BJ (cell line): ENCODE data around the gene NPAS2. TPM values are rescaled to one million over a fixed set of nuclear protein-coding genes. Genes with fewer than 3 reads are reported as not detected.

Experiments
- CTCF ChIA-PET: fragments of 350-600 bp; formaldehyde crosslinking; extraction: SDS; loops from one replicate; lab custom pipeline; 2021; ENCODE audit warnings: antibody characterized with exemption, inconsistent platforms; lab: Yijun Ruan, JAX
- POLR2A ChIA-PET: fragments of 300-600 bp; sonication (Branson Sonifier 250); formaldehyde crosslinking; extraction: SDS; loops from one replicate; lab custom pipeline; 2021; ENCODE audit warnings: antibody characterized with exemption; lab: Charles Lee
- DNase-seq: peaks from one replicate; pipeline ENCODE4 v3.0.0-alpha.2; 2011; ENCODE audit warnings: low read depth
- H3K27me3 ChIP-seq: 2 replicates; pipeline ENCODE4 v1.6.0; 2011; ENCODE audit warnings: low read length; ENCODE audit not compliant: control insufficient read depth, insufficient read depth
- H3K36me3 ChIP-seq: 2 replicates; pipeline ENCODE4 v1.5.1; 2011; ENCODE audit warnings: low read length; ENCODE audit not compliant: control insufficient read depth, insufficient read depth
- H3K4me3 ChIP-seq: 2 replicates; pipeline ENCODE4 v1.5.1; 2011; ENCODE audit warnings: low read depth, mild to moderate bottlenecking, control low read depth, low read length
- polyA plus RNA-seq: library from polyadenylated mRNA; depleted of rRNA; stranded (reverse); fragments of >200 nt; gene quantifications from 2 replicates; pipeline ENCODE4 v1.2.3, GENCODE V29; 2011
- TF ChIP-seq, protein P1 (sequence below): IDR thresholded peaks from 2 replicates; pipeline ENCODE4 v1.5.1; 2011; ENCODE audit warnings: low read depth, mild to moderate bottlenecking, control low read depth, inconsistent platforms, low read length, moderate library complexity; ENCODE audit not compliant: insufficient read depth

NPAS2 gene
- polyA plus RNA-seq, 1 experiment: 13.1 TPM

DNA sequence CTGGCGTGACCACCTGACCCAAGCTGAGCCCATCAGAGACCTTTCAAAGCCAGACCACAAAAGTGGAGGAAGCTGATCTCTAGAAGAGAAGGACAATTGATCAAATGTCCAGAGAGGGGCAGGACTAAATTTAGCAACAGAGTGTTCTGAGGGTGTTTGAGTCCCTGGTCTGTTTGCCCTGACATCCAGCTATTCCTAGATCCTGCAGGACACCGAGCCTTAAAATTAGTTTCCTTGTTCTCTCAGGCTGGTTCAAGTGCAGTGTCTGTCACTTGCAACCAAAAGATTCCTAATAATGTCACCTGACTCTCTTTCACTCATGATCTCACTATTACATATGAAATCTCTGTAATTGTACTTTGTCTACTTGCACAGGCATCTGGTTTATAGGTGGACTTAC is 33.0 kb upstream of the NPAS2 start:
- POLR2A ChIA-PET: no interaction called here
- H3K4me3 ChIP-seq: no peak overlapping the region
- H3K36me3 ChIP-seq: no peaks in the 10 kb centered on the region
- H3K27me3 ChIP-seq: no peaks in the 10 kb centered on the region; the same call in 1 of the 2 replicates
- DNase-seq: no peak
- TF ChIP-seq, protein P1, sequence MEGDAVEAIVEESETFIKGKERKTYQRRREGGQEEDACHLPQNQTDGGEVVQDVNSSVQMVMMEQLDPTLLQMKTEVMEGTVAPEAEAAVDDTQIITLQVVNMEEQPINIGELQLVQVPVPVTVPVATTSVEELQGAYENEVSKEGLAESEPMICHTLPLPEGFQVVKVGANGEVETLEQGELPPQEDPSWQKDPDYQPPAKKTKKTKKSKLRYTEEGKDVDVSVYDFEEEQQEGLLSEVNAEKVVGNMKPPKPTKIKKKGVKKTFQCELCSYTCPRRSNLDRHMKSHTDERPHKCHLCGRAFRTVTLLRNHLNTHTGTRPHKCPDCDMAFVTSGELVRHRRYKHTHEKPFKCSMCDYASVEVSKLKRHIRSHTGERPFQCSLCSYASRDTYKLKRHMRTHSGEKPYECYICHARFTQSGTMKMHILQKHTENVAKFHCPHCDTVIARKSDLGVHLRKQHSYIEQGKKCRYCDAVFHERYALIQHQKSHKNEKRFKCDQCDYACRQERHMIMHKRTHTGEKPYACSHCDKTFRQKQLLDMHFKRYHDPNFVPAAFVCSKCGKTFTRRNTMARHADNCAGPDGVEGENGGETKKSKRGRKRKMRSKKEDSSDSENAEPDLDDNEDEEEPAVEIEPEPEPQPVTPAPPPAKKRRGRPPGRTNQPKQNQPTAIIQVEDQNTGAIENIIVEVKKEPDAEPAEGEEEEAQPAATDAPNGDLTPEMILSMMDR: no peak
- CTCF ChIA-PET: no interaction called here

DNA sequence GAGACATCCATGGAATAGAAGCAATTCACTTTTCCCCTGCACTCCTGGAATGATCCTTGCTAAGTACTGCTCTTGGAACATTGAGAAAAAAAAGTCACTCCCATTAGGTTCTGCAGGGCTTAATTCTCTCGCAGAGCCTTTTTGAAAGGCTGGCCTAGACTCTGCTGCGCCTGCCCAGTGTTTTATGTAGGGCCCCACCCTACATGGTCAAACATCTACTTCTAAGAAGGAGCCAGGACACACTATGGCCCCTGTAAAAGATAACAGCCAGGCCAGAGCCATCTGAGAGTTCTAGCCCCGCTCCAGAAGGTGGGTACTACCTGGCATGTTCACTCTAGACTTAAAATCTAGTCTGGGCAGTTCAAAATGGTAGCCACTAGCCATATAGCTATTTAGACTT is 30.6 kb upstream of the NPAS2 start:
- ChIA-PET POLR2A (no interaction called here), CTCF (no interaction called here)
- Histone ChIP-seq H3K36me3 (no peaks in the 10 kb centered on the region), H3K4me3 (no peak overlapping the region), H3K27me3 (no peaks in the 10 kb centered on the region; the same call in 1 of the 2 replicates)
- TF ChIP-seq, protein P1: no peak
- DNase-seq: no peak

DNA sequence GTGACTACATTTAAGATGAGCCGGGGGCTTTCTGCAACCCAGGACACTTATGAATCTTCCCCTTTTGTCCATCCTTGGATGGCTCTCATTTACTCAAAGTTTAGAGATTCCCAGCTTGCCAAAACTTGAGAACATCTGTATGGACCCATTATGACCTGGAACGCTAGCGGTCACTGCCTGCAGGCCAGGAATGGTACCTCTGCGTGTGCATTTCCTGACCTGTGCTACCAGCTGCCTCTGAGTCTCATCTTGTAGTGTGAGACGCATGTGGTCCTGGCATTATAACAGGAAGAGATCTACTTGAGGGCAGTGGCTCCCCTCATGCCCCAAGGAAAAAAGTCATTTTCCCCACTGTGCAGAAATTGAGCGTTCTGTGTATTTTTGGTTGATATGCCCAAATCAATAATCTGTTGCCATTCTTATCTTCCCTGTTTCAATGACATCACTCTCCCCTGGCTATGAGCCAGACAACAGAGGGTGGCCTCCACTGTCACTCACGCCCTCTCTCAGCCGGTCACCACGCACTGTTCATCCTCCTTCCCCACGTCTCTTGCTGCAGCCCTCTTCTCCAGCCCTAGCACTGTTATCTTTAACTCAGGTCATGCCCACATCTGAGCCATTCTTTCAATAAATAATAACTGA is 28.5 kb upstream of the NPAS2 start:
- POLR2A ChIA-PET: no interaction called here
- CTCF ChIA-PET: no interaction called here
- H3K27me3 ChIP-seq: no peaks in the 10 kb centered on the region; the same call in 1 of the 2 replicates
- no peak overlapping the region for H3K4me3 ChIP-seq
- TF ChIP-seq, protein P1: no peak
- no peak for DNase-seq
- no peaks in the 10 kb centered on the region for H3K36me3 ChIP-seq

DNA sequence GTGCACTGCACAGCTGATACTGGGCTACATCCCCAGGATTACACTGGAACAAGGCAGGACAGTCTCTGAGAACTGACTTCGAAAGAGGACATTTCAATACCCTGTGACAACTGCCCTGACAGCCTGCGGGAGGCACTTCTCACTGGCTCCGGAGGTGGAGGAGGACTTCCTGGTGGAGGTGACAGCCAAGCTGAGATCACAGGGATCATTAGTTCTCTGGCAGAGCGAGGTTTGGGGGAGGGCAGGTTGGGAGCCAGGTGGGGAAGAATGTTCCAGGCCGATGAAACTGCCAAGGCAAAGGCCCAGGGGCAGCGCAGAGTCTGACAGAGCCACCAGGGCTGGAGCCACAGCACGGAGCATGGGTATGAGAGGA is 28.0 kb upstream of the NPAS2 start:
- POLR2A ChIA-PET: no interaction called here
- no peak for DNase-seq
- CTCF ChIA-PET: no interaction called here
- Histone ChIP-seq H3K36me3 (no peaks in the 10 kb centered on the region), H3K27me3 (no peaks in the 10 kb centered on the region; the same call in 1 of the 2 replicates), H3K4me3 (no peak overlapping the region)
- TF ChIP-seq, protein P1: no peak

DNA sequence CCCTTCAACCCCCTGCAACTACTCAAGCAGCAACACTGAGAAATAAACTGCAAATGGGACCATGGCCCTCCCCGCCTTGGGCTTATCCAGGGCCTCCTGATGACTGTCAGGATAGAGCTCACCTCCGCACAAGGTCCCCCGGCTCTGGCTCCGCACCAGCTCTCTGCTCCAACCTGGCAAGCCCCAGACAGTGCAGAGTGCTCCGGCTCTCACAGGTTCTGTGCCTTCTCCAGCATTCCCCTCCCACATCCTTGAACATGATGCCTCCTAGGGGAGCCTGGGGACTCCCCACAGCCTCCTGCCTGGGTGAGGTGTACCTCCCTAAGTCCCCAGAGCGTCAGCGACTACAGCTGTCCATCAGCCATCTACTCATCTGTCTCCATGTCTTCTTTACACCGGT is 26.7 kb upstream of the NPAS2 start:
- POLR2A ChIA-PET: no interaction called here
- TF ChIP-seq, protein P1: no peak
- Histone ChIP-seq H3K27me3 (no peaks in the 10 kb centered on the region; the same call in 1 of the 2 replicates), H3K4me3 (no peak overlapping the region), H3K36me3 (no peaks in the 10 kb centered on the region)
- no peak for DNase-seq
- CTCF ChIA-PET: interaction anchor here (0.6 kb wide), 1 partner anchor 63 kb away, joined by 3 read pairs; no protein-coding TSS in a partner anchor
